GM12878 (cell line): ENCODE results near the gene ASRGL1. TPM values are rescaled to one million over a fixed set of nuclear protein-coding genes. Genes with fewer than 3 reads are reported as not detected.

ENCODE experiments used
- ATAC-seq: fragments of 200-7000 bp; cut with Tn5 transposase; 3 replicates; pipeline ENCODE4 v1.9.1; 2020; ENCODE audit warnings: mild to moderate bottlenecking, moderate library complexity
- BruUV-seq: library from RNA; stranded (reverse); fragments of 400-500 nt; replicated peaks from 2 replicates; lab custom pipeline; 2021; lab: Mats Ljungman, UMichigan
- CTCF ChIA-PET: fragments of 300-600 bp; sonication (Branson Sonifier 250); formaldehyde crosslinking; extraction: SDS; loops from one replicate; lab custom pipeline; 2021; ENCODE audit warnings: inconsistent platforms; lab: Yijun Ruan, JAX
- POLR2A ChIA-PET: fragments of 350-600 bp; formaldehyde crosslinking; extraction: SDS; loops from one replicate; lab custom pipeline; 2021; ENCODE audit warnings: inconsistent platforms; lab: Charles Lee
- RAD21 ChIA-PET: fragments of 300-600 bp; sonication (Branson Sonifier 250); formaldehyde crosslinking; loops from one replicate; lab custom pipeline; 2023; ENCODE audit warnings: antibody characterized with exemption; ENCODE audit not compliant: unreplicated experiment; lab: Charles Lee
- SMC1A ChIA-PET: fragments of 300-600 bp; sonication (Branson Sonifier 250); formaldehyde crosslinking; loops from one replicate; lab custom pipeline; 2023; ENCODE audit not compliant: unreplicated experiment, uncharacterized antibody; lab: Charles Lee
- DNase-seq: peaks from one replicate; pipeline ENCODE4 v3.0.0-alpha.2; 2011; ENCODE audit warnings: low read depth, low spot score
- FAIRE-seq: peaks from 3 replicates; lab custom pipeline; 2011; peaks lifted over from hg19 to GRCh38; lab: Jason Lieb, UNC
- H2AFZ ChIP-seq: 2 replicates; pipeline ENCODE4 v1.6.0; 2011; ENCODE audit warnings: low read depth, low read length, control low read depth; ENCODE audit not compliant: control insufficient read depth
- H3K27ac ChIP-seq: 2 replicates; pipeline ENCODE4 v1.5.1; 2011; ENCODE audit warnings: control low read depth; ENCODE audit not compliant: control insufficient read depth, insufficient read depth
- H3K27me3 ChIP-seq, 2 experiments: replicated peaks in 1 of 2; 2 replicates each; pipeline versions ENCODE4 v1.6.0 to v1.6.1; 2011; ENCODE audit warnings: low read length in 1 of 2; ENCODE audit not compliant: control insufficient read depth in 2 of 2, insufficient read depth in 2 of 2
- H3K36me3 ChIP-seq, 2 experiments: 2 replicates each; pipeline ENCODE4 v1.5.1; 2011; ENCODE audit warnings: low read length in 1 of 2; ENCODE audit not compliant: control insufficient read depth in 2 of 2, insufficient read depth in 2 of 2
- H3K4me1 ChIP-seq: 2 replicates; pipeline ENCODE4 v1.6.1; 2011; ENCODE audit warnings: mild to moderate bottlenecking, low read length, moderate library complexity, mixed read lengths; ENCODE audit not compliant: control insufficient read depth, insufficient read depth
- H3K4me2 ChIP-seq: 2 replicates; pipeline ENCODE4 v1.6.0; 2011; ENCODE audit warnings: control low read depth; ENCODE audit not compliant: control insufficient read depth, insufficient read depth
- H3K4me3 ChIP-seq: fragments of 200-600 bp; sonication (generic); 2 replicates; pipeline ENCODE4 v1.5.1; 2016
- H3K79me2 ChIP-seq: 2 replicates; pipeline ENCODE4 v1.6.0; 2011; ENCODE audit warnings: low read length; ENCODE audit not compliant: control insufficient read depth, insufficient read depth
- H3K9ac ChIP-seq: 2 replicates; pipeline ENCODE4 v1.8.0; 2011; ENCODE audit warnings: low read length, control low read depth, mixed read lengths; ENCODE audit not compliant: control insufficient read depth, insufficient read depth
- H3K9me3 ChIP-seq: replicated peaks from 3 replicates; pipeline ENCODE4 v1.5.1; 2011; ENCODE audit warnings: mild to moderate bottlenecking, low read length; ENCODE audit not compliant: control insufficient read depth, insufficient read depth
- H4K20me1 ChIP-seq: 2 replicates; pipeline ENCODE4 v1.6.0; 2011; ENCODE audit not compliant: control insufficient read depth, insufficient read depth
- RAD21 ChIP-seq: IDR thresholded peaks from 2 replicates; pipeline ENCODE4 v1.6.1; 2011; ENCODE audit warnings: mild to moderate bottlenecking, low read depth, low read length, moderate library complexity; ENCODE audit not compliant: insufficient read depth
- RCOR1 ChIP-seq: conservative IDR thresholded peaks from 2 replicates; pipeline ENCODE4 v1.6.1; 2012; ENCODE audit warnings: low read depth, low read length, improper control_type of control experiment
- SMC3 ChIP-seq: IDR thresholded peaks from 2 replicates; pipeline ENCODE4 v1.6.1; 2011; ENCODE audit warnings: low read length, improper control_type of control experiment, borderline replicate concordance
- ZNF274 ChIP-seq: IDR thresholded peaks from one replicate; pipeline ENCODE4 v1.8.0; 2011; ENCODE audit not compliant: insufficient read length, insufficient read depth
- WGBS: methylation state at CpG from one replicate; pipeline ENCODE4 v1.1.6; 2016; ENCODE audit warnings: low lambda C conversion rate; ENCODE audit not compliant: insufficient replicate concordance, insufficient coverage; ENCODE audit errors: missing lambda C conversion rate; 5-methylcytosine and 5-hydroxymethylcytosine counted together
- in situ Hi-C: fragments of 300-500 bp; cut with MboI; formaldehyde crosslinking; loops from 9 replicates; pipeline ENCODE4 v1.14.3; 2018; ENCODE audit warnings: mixed read lengths
- intact Hi-C: fragments of 100-400 bp; cut with micrococcal nuclease; formaldehyde crosslinking; loops from one replicate; pipeline ENCODE4 v1.14.2; 2022; ENCODE audit not compliant: unreplicated experiment
- polyA plus RNA-seq, 11 experiments: library from polyadenylated mRNA; depleted of rRNA in 4 of 11; unstranded in 6 of 11; stranded (reverse) in 5 of 11; fragments of >200 nt; fragmentation: Nextera tagmentation in 4 of 11; fragmentation: Illumina TruSeq in 1 of 11; extraction: Ambion mirVana in 4 of 11; extraction: Trizol in 1 of 11; gene quantifications; 1 replicate in 1 of 11; 2 replicates in 10 of 11; pipeline versions ENCODE4 v1.2.1 to v1.2.3, GENCODE V29; 2011 to 2016; ENCODE audit warnings: inconsistent platforms in 2 of 11, missing spikeins in 2 of 11, low read depth in 1 of 11
- total RNA-seq, 4 experiments: library from RNA; depleted of rRNA in 3 of 4; stranded (reverse); fragments of >200 nt in 3 of 4; fragmentation: Illumina TruSeq in 1 of 4; extraction: Trizol in 1 of 4; gene quantifications; 2 replicates each; pipeline versions ENCODE4 v1.2.1 to v1.2.3, GENCODE V29; 2013 to 2021
- TF ChIP-seq, protein P1 (sequence below), 3 experiments: IDR thresholded peaks in 2 of 3; conservative IDR thresholded peaks in 1 of 3; 2 replicates each; pipeline ENCODE4 v1.5.1; 2011; ENCODE audit warnings: low read depth in 3 of 3, low read length in 3 of 3, mild to moderate bottlenecking in 3 of 3, control low read depth in 2 of 3, moderate library complexity in 2 of 3, inconsistent platforms in 1 of 3, mixed read lengths in 1 of 3; ENCODE audit not compliant: control insufficient read depth in 2 of 3, insufficient read depth in 1 of 3; ENCODE audit errors: extremely low read depth in 1 of 3

Gene ASRGL1
- total and polyA plus RNA-seq, 10 of the 15 experiments (the other 5 are each of a cell fraction or from before 2014, with no cell fraction given) = 0.97 to 24.5 (median 4.8) TPM

DNA sequence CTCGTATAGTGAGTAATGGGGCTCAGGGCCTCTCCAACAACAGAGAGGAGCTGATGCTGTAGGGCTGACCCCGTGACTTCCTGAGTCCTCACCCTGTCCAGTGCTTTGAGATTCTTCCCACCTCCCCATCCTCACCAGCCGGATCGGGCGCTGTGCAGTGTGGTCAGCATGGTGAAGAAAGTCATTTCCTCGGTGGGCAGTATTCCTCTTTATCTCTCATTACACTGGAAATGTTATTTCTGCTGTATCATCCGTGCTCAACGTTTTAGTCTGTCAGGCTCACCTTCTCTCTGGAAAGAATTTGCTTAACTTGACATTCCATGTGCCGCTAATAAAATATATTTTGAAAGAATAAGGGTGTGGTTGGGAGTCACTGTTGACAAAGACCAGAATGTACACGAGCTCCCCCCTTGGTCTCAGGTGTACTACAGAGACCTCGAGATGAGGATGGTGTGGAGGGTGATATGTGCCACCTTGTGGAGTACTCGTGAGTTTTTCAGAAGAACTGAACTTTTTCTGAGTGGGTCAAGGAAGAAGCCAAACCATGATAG is 55.9 kb downstream of the ASRGL1 start:
- no peak overlapping the region for H2AFZ ChIP-seq
- SMC1A ChIA-PET = interaction anchor here (0.7 to 1.7 kb wide), 7 partner anchors 11 to 169 kb away, joined by 3 to 5 read pairs (median 3); no protein-coding TSS in a partner anchor
- H3K9me3 ChIP-seq = no peaks in the 10 kb centered on the region
- FAIRE-seq (peak; percentile 80), DNase-seq (no peak), ATAC-seq (peak; percentile 66)
- no peak overlapping the region for H3K4me2 ChIP-seq
- no peaks in the 10 kb centered on the region for H3K36me3 ChIP-seq
- no peak overlapping the region for H3K4me3 ChIP-seq
- POLR2A ChIA-PET = interaction anchor here (0.5 kb wide), 1 partner anchor 367 kb away, joined by 3 read pairs; no protein-coding TSS in a partner anchor
- no peaks in the 10 kb centered on the region for H3K4me1 ChIP-seq
- no peak overlapping the region for H3K9ac ChIP-seq
- RAD21 ChIA-PET = interaction anchor here (1.0 to 1.7 kb wide), 5 partner anchors 11 to 168 kb away, joined by 3 to 6 read pairs (median 4); partner anchors contain the start of gene ASRGL1
- 19% methylated on average over 12 of the region's 12 CpGs for WGBS
- TF ChIP-seq RCOR1 (no peak), SMC3 (peak; percentile 45; the same call in 1 of the 2 replicates), RAD21 (peak; percentile 35; the same call in 1 of the 2 replicates), ZNF274 (no peak)
- TF ChIP-seq, protein P1, sequence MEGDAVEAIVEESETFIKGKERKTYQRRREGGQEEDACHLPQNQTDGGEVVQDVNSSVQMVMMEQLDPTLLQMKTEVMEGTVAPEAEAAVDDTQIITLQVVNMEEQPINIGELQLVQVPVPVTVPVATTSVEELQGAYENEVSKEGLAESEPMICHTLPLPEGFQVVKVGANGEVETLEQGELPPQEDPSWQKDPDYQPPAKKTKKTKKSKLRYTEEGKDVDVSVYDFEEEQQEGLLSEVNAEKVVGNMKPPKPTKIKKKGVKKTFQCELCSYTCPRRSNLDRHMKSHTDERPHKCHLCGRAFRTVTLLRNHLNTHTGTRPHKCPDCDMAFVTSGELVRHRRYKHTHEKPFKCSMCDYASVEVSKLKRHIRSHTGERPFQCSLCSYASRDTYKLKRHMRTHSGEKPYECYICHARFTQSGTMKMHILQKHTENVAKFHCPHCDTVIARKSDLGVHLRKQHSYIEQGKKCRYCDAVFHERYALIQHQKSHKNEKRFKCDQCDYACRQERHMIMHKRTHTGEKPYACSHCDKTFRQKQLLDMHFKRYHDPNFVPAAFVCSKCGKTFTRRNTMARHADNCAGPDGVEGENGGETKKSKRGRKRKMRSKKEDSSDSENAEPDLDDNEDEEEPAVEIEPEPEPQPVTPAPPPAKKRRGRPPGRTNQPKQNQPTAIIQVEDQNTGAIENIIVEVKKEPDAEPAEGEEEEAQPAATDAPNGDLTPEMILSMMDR (IDR thresholded peaks at IDR 0.05 in 2 of 3, conservative IDR thresholded peaks at IDR 0.05 in 1 of 3; ENCODE audit: control insufficient read depth in 2 of 3, extremely low read depth in 1 of 3, insufficient read depth in 1 of 3, low read depth in 3 of 3, low read length in 3 of 3) = peak in 2 of 3 experiments; percentile 32 to 42; a peak in 2 of 6 replicates
- in situ Hi-C loops (no loop called here), intact Hi-C loops (loop anchor here (10.0 kb wide), 1 partner anchor 472 kb away; no protein-coding TSS in a partner anchor)
- CTCF ChIA-PET = interaction anchor here (0.6 to 4.8 kb wide), 11 partner anchors 12 to 513 kb away, joined by 3 to 48 read pairs (median 4); partner anchors contain the start of gene ASRGL1
- H3K27me3 ChIP-seq = no peaks in the 10 kb centered on the region
- no peak overlapping the region for H3K27ac ChIP-seq
- H4K20me1 ChIP-seq = no peaks in the 10 kb centered on the region
- H3K79me2 ChIP-seq = no peaks in the 10 kb centered on the region
- no TSS peak for BruUV-seq
